Pons (tissue), 1 donor: ENCODE measurements around the gene CAMK2D.
A peak's percentile ranks its signal among the peaks of the same experiment; 100 is the strongest.

Experiments
- DNase-seq: peaks from one replicate; pipeline ENCODE4 v3.0.0-alpha.2; 2016; ENCODE audit warnings: low spot score

Gene CAMK2D

DNA sequence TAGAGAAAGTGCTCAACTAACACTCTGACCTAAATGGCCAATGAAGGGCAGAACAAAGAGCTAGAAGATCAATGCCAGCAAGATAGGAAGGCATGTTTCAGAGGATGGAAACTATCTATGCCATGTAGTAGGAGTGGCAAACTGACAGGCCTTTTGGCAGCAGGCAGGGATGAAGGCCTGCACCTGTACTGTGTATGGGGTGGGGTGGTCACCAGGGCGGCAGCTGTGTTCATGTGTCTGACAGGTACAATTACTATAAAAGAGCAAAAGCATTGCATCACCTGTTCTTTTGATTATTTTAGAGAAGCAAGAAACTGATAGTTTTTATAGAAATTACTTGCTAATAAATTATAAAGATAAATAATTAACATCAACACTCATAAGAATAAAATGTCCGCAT lies 239.1 kb downstream of the CAMK2D start:
- no peak for DNase-seq

DNA sequence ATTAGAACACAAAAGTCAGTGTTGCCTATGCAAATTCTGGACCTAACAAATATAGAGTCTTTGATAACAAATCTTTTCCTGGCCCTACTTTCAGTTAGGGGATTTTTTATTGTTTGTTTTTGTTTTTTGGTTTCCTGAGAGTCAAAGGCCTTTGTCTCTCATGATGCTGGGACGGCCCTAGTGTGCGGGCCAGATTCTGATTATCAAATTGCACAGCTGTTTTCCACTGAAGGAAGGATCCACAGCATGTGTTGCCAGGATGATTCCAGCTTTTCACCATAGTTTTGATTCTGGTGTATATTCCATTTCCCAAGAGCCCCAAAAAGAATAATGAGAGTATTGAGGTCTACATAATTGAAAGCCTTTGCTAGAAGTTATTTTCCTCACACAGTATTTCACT lies 248.2 kb downstream of the CAMK2D start:
- DNase-seq = no peak

DNA sequence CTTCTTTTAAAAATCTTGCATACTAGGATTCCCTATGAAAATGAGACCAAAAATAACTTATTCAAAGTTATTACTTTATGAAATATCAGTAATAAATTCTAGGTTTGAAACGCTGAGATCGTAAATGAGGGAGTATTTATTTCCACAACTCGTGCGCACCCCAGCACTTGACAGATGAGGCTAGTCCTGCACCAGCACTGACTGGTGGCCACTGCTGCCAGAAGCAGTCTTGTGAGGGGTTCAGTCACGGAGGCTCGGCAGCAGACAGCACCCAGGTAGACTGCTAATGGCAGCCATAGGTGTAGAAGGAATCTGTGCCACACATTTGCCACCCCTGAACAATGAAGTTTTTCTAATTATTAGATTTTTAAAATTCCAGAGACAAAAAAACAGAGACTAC lies 248.7 kb downstream of the CAMK2D start:
- DNase-seq = no peak

DNA sequence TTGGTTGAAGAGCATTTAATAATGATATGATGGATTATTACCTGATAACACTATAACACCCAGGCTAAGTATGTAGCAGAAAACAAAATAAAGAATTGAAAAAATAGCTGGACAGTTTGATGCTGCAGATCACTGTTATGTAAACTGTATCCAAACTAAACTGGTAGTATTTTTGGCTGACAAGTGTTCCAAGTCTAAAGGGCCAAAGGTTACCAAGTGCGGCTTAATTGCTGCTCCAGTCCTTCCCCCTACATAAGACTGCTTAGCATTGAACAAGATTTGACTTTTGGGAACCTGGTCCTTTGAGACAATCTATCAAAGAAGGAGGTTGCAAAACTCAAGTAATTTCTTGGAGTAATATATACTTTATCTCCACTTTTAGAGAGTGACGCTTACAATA lies 249.6 kb downstream of the CAMK2D start:
- no peak for DNase-seq

DNA sequence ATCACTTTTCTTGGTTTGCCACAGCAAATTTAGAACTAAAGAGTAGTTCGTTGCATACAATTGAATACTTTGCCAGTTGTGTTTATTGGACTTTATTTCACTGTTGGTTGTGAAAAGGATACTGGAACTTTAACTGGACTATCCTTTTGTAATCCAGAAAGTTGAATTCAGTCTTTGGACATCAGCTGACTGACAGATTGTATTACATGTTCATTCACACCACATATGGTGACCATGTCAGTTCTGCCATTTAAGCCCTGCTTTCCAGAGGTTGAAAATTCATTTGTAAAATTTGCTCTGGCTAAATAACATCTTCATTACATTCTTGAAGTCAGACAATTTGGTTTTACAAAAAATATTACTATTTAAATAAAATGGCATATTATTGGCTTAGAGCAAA lies 251.7 kb downstream of the CAMK2D start:
- DNase-seq = no peak

DNA sequence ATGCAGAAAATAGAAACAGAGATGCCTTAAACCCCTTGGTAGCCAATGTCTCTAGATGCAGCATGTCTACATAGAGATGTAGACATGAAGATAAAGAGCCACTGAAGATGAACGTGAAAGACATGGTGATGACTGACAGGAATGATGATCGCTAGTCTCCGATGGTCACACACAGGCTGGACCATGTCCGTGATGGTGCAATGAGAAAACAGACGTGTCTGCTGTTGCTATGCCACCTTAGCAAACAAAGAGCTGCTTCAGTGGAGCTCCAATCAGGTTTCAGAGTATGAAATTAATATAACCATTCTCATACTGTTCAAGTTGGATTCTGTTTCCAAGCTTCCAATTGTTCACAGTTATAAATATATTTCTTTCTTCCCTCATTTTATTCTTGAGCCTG lies 256.5 kb downstream of the CAMK2D start:
- no peak for DNase-seq

DNA sequence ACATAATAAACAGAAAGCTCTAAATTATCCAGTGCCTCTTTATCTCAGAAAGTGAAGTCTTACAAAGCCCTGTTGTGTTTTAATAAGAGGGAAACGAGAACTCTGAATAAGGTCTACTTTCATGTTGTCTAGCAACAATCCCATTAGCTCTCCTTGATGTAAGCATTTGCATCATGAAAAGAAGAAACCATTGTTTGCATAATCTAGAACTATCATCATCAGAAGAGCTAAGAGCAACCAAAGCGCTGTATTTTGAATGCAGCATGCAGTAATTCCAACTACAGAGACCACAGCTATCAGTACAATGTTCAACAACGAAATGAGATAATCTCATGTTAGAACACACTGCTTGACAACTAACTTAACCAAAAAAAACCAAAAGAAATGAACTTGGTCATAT lies 257.1 kb downstream of the CAMK2D start:
- DNase-seq = no peak

DNA sequence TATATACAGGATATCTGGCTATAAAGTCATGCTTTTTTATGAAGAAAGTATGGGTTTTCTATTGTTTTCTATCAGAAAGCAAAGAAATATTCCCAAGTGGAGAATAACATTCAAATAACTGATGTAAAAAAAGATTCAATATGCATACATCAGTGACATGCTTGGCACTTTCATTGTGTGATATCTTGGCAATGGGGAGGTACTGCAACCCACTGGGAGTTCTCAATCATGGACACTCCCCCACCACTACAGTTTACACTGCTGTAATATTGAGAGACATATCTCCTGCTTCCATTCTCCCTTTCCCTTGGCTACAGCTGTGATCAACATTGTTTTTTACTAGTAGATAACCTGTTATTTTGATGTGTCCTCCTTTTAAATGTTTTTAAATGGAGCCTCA lies 257.8 kb downstream of the CAMK2D start:
- DNase-seq = no peak

DNA sequence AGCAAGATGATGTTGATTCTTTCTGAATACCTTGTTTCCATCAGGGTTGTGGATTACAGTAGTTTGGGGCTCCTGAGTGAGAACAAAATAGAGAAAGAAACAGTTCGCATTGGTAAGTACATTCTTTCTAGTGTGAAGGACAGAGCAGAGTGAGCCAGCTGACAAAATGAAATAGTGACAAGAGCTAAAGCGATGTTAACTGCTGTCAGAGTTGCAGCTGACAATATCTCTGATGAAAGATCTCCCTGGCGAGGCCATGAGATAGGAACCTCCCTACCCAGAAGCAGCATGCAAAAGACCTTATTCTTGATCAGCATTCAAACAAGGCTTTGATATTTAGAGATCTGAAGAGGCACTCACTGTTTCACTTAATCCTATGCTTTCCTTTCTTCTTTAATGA lies 258.6 kb downstream of the CAMK2D start:
- no peak for DNase-seq

DNA sequence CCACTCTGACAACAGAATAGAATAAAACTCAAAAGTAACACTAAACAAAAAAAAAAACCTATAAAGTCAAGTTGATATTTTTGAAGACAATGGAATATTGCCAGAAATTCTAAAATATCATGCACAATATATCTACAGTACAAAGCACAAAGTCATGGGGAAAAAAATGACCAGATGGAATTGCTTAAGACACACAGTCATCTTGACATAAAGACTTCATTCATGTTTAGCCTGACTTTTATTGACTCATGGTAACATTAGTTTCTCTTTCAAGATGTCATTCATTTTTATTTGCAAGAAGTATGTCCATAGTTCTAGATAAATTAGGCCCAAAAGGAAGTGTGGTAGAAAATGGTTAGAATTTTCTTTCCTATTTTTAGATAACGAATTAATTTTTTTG lies 259.1 kb downstream of the CAMK2D start:
- DNase-seq = no peak

DNA sequence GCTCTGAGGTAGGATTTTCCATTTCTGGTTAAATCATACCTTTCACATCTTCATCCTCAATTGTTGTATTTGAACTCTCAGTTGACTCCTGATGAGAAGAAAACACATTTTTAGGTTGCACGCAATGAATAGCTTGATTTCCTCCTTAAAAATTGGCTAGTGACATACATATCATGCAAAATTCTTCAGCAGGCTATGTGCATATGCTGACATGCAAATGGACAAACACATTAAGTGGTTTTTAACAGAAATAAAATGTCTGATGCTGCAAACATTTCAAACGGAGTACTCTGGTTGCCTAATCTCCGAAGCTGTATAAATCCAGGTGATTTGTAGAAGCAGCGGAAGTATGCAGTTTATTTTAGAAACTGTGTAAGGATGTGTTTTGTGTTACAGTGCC lies 261.1 kb downstream of the CAMK2D start:
- no peak for DNase-seq

DNA sequence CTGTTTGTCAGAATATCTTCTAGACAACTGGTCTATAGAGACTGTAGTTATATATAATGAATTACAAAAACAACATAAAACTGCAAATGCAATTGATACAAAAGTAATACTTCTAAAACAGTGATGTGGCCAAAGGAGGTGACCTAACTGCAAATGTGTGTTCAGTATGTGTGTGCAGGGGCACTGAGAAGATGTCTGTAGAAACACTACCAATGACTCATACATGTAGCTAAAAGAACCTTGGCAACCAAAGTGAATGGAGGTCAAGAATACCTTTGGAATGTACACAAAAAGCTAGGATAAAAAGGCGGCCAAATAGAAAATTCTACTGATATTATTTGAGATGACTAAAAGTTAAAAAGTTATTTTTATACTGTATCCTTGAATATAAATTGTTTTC lies 261.8 kb downstream of the CAMK2D start:
- no peak for DNase-seq

DNA sequence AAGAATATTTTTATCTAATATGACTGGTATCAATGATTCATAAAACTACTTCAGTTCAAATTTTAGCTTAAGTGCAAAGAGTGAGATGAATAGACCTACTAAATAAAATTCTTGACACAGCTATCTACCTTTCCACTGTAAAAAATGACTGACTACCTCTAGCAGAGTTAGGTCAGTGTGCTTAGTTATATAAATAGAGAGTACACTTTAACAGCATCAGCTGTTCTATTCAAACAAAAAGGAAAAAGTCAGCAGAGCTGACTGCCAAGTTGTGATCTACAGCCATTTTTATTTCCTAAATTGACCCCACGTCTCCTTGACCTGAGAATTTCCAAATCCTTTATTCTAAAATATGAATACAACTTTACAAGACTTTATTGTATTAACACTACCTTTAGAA lies 262.4 kb downstream of the CAMK2D start:
- DNase-seq = no peak

DNA sequence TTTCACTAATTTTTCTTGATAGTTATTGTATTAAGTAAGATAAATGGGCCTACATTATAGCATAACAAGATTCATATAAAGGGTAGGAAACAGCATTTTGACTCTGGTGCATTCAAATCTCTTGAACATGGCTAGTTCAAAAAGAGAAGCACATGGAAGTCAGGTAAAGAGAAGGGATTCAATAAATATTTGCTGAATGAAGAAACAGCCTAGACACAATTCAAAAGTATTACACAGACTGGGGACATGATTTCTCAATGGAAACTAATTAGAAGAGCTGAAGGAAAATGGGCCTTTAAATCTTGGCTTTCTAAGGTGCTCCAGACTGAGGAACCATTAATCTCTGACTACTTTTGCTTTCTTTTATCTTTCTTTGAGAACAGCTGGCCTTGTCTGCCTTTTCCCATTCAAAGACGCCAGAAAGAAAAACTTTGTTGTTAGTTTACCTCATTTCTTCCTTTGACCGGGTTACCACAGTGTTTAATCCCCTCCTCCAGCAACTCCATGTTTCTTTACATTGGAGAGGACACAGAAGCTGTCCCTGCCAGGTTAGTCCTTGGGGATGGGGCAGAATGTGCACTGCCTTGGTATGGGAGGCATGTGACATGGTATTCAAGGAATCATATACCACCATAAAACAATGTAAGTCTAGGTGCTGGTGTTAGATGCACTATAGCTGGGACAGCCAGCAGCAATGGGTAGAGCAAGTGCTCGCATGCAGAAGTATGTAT lies 264.2 kb downstream of the CAMK2D start:
- no peak for DNase-seq

DNA sequence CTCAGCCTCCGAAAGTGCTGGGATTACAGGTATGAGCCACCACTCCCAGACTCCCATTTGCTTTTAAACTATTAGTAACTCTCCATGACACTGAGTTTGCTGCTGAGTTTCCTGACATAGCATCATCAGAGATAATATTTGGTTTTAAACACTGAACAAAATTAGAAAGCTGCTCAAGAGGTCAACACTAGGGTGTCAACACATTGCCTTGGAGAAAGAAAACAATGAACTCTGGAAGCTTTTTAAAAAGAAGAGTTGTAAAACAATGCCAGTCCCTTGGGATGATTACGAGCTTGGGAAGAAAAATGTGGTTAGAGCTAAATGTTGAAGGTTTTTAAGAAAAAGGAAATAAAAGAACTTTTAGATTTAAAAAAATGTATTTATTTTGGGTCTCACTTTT lies 264.8 kb downstream of the CAMK2D start:
- no peak for DNase-seq

DNA sequence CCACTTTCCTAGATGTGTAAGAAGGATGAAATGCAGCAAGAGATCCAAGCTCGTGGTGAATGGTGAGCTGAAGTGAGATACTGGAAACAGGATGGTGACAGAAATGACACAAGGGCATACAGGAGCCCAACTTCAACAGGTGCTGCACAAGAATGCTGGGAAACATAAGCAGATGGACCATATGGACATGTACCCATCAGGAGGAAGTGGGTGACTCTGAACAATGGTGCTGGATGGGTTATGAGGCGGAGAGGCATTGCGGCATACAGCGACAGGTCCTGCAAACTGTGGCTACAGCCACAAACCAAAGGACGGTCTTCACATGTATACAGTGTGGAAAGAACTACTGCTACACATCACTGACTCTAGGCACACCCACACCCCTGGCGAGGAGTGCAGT lies 265.7 kb downstream of the CAMK2D start:
- DNase-seq = no peak

DNA sequence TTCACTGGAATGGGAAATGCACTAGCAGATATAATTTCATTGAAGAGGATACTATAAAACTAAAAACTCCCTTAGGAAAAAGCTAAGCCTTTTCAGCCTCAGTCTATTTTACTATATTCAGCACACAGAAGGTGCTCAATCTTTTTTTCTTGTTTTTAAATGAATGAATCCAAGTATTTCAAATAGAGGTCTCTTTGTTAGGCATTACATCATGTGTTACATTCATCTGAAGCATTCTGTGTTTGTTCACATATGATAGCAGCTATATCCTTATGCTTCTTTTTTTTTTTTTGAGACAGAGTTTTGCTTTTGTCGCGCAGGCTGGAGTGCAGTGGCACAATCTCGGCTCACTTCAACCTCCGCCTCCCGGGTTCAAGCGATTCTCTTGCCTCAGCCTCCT lies 278.4 kb downstream of the CAMK2D start:
- DNase-seq = peak; percentile 74

DNA sequence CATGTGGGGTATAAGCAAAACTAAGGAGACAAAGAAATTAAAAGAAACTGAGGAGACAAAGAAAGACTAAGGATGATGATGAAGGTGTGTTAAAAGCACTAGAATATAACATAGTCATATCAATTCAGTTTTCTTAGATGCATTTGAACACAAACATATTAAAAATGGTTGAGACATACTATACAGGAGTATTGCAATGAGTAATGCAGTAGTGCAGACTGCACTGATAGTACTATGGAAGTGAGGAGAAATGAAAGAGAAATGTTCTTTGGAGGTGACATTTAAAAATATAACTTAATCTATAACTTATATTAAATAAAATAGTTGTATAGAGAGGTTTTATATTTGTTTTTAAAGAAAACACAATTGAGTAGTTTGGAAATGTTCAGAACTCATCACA lies 279.2 kb downstream of the CAMK2D start:
- no peak for DNase-seq

DNA sequence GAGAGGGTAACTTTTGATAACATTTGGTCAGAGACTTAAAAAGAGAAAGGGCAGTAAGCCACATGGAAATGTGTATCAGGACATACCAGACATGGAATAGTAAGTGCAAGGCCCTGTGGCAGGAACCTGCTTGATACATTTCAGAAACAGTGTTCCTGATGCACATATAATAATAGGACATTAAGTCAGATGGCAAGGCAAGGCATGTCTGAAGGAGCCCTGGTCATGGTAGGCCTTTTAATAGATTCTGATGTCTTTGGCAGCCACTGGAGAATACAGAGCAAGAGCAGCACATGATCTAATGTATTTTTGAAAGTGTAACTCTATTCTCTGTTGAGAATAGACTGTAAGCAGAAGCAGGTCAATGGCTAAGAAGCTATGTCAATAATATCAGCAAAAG lies 279.7 kb downstream of the CAMK2D start:
- DNase-seq = no peak

DNA sequence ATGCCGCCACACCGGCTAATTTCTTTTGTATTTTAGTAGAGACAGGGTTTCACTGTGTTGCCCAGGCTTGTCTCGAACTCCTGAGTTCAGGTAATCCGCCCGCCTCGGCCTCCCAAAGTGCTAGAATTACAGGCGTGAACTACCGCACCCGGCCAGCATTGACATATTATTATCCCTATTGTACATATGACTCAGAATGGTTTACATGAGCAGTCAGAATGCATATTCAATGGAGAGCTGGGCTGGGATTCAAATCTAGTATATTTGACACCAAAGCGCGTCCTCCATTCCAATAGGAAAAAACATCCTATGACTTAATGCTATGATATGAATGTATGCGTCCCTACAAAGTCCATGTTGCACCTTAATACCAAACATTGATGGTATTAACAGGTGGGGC lies 281.4 kb downstream of the CAMK2D start:
- DNase-seq = no peak

DNA sequence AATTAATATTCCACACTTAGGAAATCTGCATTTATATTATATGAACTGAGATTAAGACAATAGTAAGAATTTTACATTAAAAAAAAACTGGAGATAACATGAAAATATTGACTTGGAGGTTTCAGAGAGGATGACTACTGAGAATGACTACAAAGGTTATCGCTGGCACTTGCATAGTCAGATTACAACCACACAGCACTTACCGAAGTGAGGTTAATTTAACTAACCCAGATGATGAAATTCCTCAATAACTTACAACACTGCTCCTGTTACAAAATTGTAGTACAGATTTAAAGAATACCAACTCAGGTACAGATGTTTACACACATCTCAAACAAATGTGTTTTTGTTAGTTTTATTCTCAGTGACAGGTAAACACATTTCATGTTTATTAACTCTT lies 283.5 kb downstream of the CAMK2D start:
- DNase-seq = no peak

DNA sequence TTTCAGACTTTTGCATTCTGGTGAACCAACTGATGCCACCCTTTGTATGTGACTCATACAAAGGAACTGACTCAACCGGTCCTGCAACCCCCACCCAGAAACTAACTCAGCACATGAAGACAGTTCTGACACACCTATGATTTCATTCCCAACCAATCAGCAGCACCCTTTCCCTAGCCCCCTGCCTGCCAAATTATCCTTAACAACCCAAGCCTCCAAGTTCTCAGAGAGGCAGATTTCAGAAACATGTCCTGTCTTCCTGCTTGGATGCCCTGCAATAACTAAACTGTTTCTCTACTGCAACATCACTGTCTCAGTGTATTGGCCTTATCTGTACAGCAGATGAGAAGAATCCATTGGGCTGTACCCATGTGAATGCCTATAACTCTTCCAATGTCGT lies 284.7 kb downstream of the CAMK2D start:
- no peak for DNase-seq

DNA sequence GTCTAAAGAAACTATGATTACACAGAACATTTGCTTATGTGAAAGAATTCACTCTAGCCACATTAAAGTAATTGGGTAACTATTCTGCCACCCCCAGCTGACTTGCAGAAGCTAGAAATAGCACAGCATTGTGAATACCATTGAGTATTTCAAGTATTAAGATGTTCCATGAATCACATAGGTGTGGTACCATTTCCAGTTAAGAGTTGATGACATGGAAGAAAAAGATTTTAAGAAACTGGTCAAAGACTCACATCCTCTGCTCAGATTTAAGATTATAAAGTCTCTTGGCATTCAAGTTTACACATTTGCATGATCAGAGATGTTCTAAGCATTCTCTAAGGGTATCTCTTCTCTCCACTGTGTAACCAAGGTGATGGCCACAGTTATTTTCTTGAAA lies 287.5 kb downstream of the CAMK2D start:
- no peak for DNase-seq

DNA sequence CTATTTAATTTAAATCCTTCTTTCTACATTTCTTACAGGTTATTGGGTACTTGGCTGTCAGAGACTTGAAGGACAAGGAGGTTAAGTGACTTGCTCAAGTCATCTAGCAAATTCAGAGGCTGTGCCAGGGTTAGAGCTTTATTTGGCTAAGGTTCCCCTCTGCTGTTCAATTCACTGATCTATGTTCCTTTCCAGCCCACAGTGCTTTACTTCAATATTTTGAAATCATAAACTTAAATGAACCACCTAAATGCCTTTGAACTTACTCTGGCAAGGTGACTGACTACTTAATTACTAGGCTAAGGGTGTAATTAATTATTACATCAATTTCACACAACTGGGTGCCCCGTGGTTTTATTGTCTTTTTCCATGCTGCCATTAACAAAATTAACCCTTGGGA lies 288.7 kb downstream of the CAMK2D start:
- no peak for DNase-seq
